GM21447 (cell line): ENCODE data around the gene TMEM203.
A peak's percentile ranks its signal among the peaks of the same experiment; 100 is the strongest.
"Not testable (repeated sequence)": the region's sequence is repeated elsewhere in the genome, so short reads cannot be mapped to it uniquely, and the experiment has no call there.

ENCODE experiments used
- ATAC-seq: cut with Tn5 transposase; IDR thresholded peaks from one replicate; pipeline ENCODE4 v1.9.1; 2021; ENCODE audit not compliant: unreplicated experiment

TMEM203 gene

DNA sequence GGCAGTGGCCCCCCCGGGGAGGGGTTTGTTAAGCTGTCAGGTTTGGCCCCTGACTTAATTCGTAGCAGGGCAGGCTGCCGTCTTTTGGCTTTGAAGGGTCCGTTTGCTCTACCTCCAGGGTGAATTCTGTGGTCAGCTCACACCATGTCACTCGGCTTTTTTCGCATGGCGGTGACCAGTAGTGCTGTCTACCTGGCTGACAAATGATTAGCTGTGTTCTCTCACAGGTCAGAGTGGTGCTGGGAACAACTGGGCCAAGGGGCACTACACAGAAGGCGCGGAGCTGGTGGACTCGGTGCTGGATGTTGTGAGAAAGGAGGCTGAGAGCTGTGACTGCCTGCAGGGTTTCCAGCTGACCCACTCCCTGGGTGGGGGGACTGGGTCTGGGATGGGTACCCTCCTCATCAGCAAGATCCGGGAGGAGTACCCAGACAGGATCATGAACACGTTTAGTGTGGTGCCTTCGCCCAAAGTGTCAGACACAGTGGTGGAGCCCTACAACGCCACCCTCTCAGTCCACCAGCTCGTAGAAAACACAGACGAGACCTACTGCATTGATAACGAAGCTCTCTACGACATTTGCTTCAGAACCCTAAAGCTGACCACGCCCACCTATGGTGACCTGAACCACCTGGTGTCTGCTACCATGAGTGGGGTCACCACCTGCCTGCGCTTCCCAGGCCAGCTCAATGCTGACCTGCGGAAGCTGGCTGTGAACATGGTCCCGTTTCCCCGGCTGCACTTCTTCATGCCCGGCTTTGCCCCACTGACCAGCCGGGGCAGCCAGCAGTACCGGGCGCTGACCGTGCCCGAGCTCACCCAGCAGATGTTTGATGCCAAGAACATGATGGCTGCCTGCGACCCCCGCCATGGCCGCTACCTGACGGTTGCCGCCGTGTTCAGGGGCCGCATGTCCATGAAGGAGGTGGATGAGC lies 37.1 kb upstream of the TMEM203 start:
- ATAC-seq = no peak

DNA sequence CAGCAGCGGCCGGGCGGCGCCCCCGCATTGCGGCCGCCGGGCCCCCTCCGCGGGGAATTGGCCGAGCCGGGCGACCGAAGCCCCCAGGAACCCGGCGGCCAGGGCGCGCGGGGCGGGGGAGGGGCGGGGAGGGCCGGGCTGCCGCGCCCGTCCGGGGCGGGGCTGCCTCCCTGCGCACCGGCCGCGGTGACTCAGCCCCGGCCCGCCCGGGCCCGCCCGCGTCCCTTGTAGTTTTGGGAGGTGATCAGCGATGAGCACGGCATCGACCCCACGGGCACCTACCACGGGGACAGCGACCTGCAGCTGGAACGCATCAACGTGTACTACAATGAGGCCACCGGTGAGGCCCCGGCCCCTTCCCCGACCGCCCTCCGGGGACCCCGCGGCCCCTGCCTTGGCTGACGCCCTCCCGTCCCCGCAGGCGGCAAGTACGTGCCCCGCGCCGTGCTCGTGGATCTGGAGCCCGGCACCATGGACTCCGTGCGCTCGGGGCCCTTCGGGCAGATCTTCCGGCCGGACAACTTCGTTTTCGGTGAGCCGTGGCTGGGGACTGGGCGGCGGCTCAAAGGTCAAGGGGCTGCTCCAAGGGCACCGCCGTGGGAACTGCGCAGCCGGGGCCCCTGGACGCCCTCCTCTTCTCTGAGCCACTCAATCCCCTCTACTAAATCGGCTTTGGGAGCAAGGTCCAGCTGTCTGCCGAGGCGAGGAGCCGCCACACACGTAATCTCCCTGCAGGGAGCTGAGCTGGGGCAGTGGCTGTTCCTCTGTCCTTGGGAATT lies 36.2 kb upstream of the TMEM203 start:
- ATAC-seq = peak; percentile 4

DNA sequence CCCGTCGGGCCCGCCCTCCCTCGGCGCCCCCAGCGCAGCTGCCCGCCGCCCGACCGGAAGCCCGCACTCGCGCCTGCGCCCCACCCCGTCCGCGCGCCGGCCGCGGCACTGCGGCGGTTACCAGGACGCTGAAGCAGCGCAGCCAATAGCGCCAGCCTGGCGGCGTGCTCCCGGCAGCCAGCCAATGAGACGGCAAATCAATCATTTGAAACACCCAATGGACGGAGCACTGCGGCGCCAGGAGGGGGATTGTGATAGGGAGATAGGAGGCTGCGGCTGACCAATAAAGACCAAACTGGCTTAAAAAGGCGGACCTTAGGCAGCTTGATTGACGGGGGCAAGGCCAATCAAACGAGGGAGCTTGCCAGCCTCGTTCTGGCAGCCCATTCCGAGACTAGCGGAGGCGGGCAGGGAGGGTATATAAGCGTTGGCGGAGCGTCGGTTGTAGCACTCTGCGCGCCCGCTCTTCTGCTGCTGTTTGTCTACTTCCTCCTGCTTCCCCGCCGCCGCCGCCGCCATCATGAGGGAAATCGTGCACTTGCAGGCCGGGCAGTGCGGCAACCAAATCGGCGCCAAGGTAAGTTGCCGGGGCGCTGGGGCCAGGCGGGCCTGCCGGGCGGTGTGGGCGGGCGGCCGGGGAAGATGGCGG lies 35.5 kb upstream of the TMEM203 start, which contains the start of gene TUBB4B:
TUBB4B (plus strand) TSS at position 447 of the 649 bp plus-strand sequence; CDS start at position 521, 74 bp downstream.
- ATAC-seq = peak; percentile 73

DNA sequence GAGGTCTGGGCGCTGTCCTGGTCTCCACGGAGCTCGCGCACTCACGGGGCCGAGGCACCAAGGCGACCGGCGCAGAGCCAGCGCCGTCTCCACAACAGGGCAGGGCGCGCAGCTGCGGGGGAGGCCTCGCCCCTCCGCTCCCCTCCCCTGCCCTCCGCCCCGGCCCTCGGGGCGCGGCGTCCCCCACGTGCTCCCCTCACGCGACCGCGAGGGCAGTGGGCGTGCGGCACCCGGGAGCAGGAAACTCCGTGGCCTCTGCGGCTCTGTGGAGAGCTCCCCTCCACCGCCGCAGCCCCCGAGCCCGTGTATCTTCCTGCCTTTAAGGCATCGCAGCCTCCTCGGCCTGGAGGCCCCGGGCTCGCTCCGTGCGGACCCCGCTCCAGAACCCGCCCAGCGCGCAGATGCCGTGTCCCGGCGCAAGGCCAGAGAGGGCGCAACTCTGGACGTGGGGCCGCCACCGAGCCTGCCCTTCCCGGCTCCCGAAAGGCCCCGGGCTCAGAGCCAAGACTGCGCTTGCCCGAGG lies 34.9 kb upstream of the TMEM203 start:
- peak; percentile 18 for ATAC-seq

DNA sequence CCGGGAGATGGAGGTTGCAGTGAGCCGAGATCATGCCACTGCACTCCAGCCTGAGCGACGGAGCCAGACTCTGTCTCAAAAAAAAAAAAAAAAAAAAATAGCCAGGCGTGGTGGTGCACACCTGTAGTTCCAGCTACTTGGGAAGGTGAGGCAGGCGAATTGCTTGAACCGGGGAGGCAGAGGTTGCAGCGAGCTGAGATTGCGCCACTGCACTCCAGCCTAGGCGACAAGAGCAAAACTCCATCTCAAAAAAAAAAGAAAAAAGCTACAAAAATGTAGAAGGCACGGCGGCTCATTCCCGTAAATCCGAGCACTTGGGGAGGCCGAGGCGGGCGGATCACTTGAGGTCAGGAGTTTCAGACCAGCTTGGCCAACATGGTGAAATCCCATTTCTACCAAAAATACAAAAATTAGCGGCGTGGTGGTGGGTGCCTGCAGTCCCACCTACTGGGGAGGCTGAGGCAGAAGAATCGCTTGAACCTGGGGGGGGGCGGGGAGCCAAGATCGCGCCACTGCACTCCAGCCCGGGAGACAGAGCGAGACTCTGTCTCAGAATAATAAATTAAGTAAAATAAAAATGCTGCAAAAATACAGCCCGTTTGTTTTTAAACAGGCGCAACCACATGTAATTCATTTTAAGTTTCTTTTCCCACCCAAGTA lies 34.2 kb upstream of the TMEM203 start:
- not testable (repeated sequence) for ATAC-seq

DNA sequence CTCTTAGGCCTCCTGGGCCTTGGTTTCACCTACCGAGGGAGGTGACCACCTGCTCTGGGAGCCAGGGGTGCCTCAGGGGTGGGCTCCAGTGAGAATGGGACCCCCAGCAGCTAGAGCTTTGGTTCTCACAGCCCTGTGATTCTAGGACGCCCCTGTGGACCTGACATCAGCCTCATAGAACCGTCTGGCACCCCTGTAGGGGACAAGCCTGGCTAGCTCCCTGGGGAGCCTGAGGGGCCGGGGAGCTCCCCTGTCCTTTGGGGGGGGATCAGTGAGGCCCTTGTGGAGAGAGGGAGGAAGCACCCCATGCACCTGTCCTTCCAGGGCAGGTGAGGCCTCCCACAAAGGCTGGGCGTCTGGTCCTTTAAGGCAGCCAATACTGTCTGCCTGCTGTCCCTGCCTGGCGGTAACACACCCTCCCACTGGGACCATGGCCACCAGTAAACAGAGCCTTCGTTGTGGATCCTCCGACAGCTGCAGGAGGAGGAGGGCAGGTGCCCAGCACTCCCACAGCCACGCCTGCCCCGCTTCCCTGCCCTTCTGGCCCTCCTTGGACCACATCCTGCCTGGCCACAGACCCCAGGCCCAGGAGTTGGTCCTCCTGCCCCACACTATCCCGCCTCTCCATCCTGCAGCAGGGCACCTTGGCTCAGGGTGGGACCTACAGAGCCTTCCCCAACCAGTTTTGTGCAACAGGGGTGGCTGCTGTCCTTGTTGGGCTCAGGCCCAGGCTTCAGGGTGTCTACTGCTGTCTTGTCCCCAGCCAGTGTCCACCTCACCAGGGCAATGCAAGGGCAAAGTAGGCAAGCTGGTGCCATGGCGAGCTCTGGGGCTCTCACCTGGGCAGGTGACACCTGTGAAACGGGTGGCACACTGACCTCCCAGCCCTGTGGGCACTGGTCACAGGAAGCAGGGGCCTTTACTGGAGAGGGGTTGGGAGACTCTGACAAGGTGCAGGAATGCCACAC lies 32.6 kb upstream of the TMEM203 start:
- ATAC-seq = no peak

DNA sequence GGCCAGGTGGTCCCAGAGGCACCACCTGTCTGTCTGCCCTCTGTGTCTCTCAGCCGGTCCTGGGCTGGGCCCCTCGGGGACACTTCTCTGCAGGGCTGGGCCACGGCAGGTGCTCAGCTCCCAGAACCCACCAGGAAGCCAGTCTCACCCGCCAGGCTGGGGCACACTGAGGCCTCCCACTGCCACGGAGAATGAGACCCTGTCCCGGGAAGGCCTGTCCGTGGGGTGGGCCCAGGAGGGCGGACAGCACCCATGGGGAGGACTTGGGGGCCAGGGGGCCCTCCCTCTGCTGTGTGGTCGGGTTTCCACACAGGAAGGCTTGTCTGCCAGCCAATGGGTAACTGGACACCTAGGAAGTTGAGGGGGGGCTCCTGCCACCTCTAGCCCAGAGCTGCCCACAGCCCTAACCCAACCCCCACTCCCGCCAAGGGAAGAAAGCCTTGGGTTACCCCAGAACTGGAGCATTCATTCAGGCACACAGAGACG lies 31.5 kb upstream of the TMEM203 start:
- no peak for ATAC-seq

DNA sequence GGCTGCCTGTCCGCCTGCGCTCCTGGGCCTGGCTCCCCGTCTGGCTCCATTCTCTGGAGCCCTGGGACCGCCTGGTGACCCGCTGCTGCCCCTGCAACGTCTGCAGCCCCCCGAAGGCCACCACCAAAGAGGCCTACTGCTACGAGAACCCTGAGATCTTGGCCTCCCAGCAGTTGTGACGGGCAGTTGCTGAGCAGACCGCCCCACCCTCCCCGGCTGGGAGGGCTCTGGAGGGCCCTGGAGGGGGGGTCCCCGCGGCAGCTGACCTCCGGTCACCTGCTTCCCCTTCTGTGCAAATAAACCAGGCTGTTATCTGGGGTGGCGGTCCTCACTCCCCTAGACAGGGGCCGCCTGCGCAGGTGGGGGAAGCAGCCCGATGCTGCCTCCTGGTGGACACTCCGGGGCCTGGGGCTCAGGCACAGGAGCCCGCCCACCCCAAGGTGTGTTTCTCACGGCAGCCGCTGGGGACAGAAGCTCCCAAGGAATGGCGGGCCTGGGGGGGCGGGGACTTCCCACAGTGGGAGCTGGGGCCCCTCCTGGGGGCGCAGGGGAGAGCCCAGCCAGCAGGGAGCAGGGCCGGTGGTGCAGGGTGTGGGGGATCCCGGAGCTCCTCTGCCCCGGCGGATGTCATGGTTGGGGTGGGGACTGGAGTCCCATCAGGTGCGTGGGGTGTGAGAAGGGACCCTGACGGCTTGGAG lies 30.9 kb upstream of the TMEM203 start:
- no peak for ATAC-seq

DNA sequence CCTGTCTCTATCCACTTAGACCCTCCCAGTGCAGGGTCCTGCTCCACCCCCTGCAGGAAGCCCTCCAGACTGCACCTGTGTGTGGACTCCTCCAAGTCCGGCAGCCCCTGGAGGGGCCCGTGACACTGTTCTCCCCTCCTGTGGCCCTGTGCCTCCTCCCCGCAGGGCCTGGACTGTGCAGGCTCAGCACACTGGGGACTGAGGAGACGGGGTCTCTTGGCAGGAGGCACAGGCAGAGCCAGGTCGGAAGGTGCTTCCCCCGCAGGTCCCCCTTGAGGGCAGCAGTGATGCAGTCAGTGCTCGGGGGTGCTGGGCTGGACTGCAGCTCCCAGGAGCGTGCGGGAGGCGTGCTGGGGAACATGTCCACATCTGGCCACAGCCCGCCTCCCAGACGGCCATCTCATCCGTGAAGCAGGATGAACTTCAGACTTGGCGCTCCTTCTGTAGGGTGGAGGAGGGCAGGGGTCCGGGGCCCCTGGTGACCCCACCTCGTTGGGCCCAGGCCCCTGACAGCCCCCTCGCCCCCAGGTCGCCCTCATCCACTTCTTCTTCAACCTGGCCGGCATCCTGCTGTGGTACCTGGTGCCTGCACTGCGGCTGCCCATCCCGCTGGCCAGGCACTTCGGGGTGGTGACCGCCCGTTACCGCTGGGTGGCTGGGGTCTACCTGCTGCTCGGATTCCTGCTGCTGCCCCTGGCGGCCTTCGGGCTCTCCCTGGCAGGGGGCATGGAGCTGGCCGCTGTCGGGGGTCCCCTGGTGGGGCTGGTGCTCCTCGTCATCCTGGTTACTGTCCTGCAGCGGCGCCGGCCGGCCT lies 30.2 kb upstream of the TMEM203 start:
- ATAC-seq = no peak

DNA sequence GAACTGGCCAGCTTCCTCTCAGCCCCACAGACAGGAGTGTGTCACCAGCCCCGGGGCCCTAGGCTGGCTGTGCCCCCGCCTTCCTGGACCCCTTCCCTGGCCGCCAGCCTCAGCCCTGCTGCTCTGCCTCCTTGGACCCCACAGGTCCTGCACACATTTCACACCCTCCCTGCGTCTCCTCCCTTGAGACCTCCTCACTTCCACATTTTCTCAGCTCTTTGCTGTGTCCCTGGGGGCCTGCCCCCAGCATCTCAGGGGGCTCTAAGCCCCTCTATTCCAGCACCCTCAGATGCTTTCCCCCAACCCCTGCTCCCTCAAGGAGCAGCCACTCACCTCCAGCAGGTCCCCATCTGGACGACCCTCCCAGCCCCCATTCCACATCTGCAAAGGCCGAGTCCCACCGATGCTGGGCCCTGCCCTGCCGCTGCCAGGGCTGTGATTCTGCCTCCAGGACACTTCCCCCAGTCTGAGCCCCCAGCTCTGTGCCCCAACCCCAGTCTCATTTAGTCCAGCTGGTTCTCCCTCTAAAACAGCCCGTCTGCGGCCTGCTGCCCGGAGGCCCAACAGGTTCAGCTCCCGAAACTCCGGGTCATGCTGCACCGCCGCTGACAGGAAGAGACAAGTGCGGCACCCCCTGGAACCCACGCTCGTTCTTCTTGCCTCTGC lies 29.4 kb upstream of the TMEM203 start:
- ATAC-seq = no peak

DNA sequence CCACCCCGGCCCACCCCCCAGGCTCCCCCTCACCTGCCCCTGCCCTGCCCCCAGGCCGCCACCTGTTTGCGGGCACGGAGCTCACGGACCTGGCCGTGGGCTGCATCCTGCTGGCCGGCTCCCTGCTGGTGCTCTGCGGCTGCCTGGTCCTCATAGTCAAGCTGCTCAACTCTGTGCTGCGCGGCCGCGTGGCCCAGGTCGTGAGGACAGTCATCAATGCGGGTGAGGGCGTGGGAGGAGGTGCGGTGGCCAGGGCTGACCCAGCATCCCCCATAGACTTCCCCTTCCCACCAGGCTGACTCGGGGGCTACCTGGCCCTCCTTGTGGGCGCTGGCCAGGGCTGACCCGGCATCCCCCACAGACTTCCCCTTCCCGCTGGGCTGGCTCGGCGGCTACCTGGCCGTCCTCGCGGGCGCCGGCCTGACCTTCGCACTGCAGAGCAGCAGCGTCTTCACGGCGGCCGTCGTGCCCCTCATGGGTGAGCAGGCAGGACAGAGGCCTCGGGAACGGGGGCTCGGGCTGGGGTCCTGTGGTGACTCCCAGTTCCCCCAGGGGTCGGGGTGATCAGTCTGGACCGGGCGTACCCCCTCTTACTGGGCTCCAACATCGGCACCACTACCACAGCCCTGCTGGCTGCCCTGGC lies 28.7 kb upstream of the TMEM203 start:
- ATAC-seq = no peak

DNA sequence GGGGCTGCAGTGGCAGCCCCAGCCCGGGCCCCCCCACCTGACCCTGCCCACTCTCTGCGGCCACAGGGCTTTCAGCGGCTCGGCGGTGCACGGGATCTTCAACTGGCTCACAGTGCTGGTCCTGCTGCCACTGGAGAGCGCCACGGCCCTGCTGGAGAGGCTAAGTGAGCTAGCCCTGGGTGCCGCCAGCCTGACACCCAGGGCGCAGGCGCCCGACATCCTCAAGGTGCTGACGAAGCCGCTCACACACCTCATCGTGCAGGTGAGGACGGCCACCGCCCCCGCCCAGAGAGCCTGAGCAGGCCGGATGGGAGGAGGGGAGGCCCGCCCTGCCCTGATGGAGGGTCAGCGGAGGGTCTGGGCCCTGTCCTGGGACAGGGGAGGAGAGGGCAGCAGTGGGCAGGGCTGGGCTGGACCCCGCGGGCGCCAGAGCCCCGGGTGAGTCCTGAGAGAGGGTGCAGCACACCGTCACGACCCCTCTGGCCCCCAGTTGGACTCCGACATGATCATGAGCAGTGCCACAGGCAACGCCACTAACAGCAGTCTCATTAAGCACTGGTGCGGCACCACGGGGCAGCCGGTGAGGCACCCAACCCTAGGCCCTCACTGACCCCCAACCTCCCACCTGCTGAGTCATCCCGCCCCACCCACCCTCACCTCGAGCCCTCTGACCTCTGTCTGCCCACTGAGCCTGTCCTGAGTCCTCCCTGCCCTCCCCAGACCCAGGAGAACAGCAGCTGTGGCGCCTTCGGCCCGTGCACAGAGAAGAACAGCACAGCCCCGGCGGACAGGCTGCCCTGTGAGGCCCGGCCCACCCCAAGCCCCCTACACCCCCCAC lies 27.9 kb upstream of the TMEM203 start:
- ATAC-seq = no peak

DNA sequence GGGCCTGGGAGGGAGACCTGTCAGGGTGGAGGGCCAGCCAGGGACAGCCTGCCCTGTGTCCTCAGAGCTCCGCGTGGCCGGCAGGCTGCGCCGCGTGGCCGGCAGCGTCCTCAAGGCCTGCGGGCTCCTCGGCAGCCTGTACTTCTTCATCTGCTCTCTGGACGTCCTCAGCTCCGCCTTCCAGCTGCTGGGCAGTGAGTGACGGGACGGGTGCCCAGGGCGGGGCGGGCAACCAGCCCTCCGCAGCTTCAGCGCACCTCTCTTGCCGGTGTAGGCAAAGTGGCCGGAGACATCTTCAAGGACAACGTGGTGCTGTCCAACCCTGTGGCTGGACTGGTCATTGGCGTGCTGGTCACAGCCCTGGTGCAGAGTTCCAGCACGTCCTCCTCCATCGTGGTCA lies 27.1 kb upstream of the TMEM203 start:
- no peak for ATAC-seq

DNA sequence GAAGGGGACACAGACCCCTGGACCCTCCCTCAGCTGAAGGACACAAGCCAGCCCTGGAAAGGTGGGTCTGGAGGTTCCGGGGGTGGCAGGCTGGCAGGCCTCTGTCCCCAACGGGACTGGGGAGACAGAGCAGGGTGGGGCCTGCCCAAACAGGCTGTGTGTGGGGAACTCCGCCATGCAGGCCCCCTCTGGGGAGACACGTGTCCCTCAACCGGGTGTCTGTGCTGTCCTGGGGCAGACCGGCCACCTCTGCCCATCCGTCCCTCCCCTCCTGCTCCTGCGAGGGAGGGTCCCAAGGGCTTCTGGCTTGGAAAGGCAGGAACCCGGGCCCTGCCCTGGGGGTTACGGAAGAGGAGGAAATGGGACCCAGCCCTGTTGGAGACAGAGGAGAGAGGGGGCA lies 26.7 kb upstream of the TMEM203 start:
- ATAC-seq = no peak

DNA sequence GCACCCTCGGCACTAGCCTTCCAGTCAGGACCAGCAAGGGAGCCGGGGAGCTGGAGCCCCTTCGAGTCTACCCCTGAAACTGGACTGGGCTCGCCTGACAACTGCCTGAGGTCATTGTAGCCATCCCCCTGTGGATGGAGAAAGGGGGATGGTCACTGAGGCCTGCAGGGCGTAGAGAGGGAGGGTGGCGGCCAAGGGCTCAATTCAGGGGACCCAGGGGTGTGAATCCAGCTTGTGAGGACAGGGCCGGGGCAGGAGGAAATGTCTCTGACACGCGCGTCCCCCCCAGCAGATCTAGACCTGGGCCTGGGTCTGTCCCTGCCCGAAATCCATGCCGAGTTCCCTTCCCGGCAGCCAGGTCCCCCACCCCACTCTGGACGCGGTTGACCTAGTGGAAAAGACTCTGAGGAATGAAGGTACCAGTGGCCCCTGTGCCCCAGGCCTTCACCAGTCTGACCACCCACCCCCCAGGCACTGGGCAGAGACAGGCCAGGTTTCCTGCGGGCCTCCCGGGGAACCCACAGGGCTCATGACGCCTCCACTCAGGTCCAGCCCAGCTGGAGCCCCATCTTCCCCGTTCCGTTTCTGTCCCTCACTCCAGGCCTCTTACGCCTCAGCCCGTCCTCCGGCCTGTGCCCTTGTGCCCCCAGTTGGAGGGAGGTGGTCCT lies 26.1 kb upstream of the TMEM203 start:
- ATAC-seq = no peak
